HG03469 (cell line): ENCODE data around the gene IFT122.
"Not testable (repeated sequence)": the region's sequence is repeated elsewhere in the genome, so short reads cannot be mapped to it uniquely, and the experiment has no call there.

Experiments used
- ATAC-seq: cut with Tn5 transposase; IDR thresholded peaks from one replicate; pipeline ENCODE4 v1.9.1; 2021; ENCODE audit warnings: mild to moderate bottlenecking, moderate library complexity, moderate number of reproducible peaks; ENCODE audit not compliant: unreplicated experiment

The IFT122 gene

GRCh38 chr3:129473067-129473768, 33.2 kb downstream of the IFT122 start:
- ATAC-seq = no peak

DNA sequence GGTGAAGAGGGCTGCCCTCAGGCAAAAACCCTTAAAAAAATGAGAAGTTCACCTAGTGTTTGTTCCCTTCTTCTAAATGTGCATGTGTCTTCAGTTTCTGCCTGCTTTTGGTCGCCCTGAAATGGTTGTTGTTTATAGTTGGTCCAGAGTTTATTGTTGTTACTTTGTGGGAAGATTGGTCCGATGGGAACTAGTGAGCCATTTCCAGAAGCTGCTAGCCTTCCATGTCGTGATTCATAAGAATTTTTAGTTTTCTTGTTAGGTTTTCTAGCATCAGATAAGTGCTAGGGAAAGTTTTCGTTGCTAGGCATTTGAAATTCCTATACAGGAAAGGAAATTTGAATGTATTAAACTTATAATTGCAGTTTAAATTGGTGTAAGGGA, 33.7 kb downstream of the IFT122 start:
- no peak for ATAC-seq

GRCh38 chr3:129474984-129475804, 35.2 kb downstream of the IFT122 start:
- ATAC-seq = no peak

DNA sequence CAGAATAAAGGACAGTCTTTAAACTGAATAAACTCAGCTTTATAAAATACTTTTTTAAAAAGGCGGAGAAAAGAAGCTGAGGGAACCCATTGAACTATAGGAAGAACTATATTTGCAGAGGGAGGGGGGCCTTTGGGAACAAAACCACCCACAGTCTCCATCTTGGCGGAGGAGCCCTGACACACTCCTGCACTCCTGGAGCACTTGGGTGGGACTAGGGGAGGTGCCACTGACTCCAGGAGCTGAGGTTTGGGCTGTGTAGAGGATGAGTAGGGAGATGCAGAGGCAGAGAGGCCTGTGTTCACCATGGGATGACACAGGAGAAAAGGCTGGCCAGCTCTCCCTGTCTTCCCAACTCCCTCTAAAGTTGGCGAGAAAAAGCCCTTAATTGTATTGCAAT, 35.8 kb downstream of the IFT122 start:
- ATAC-seq = no peak

DNA sequence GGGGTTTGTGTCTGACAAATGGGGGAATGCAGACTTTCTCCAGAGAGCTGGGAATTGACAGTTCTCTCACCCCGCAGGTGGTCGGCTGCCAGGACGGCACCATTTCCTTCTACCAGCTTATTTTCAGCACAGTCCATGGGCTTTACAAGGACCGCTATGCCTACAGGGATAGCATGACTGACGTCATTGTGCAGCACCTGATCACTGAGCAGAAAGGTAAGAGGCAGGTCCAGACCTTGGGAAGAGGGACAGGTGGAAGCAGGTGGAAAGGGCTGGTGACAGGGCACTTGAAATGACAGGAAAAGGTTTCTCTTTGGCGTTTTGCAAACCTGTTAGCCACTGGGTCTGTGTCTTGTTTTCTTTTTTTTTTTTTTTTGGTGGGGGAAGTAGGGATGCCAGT, 36.6 kb downstream of the IFT122 start:
- ATAC-seq = no peak

GRCh38 chr3:129481225-129481765, 41.3 kb downstream of the IFT122 start:
- ATAC-seq = not testable (repeated sequence)

DNA sequence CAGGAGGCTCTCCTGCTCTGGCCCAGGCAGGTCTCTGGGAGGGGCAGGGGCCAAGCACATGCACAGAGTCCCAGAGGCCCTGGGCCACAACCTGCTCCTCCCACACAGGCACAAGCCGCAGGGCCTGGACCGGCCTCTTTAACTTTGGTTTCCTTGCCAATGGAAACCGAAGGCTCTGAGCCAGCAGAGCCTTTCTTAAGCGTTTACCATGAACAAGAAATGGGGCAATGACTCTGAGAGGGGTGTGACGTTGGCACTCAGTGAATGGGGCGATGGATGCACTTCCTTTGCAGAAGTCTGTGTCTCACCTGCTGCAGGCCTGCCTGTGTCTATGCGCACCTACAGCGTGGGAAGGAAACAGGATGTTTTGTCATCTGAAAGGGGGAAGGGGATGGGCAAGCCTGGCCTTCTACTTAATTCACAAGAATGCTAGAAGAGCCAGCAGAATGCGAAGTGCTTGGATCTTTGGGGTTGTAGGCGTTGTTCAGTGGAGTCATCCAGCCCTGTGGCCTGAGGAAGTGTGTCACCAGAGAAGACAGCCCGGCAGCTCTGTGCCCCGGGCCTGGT, 41.8 kb downstream of the IFT122 start:
- no peak for ATAC-seq

GRCh38 chr3:129482721-129483120, 42.7 kb downstream of the IFT122 start:
- no peak for ATAC-seq

DNA sequence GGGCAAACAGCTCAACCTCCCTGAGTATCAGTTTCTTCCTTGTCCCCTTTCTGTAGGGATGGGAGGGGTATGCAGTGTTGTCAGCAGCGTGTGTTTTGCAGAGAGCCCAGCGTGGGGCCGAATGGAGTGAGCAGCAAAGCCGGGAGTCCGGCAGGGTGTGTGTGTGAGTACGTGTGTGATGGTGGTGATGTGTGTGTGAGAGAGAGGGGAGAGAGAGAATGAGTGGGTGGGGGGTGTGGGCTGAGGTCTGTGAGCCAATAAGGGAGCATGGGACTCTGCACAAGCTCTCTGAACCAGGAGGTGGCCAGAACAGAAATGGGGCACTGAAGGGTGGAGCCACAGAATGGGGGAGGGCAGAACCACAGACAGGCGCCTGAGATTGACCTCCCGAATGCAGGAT, 43.8 kb downstream of the IFT122 start:
- ATAC-seq = no peak

DNA sequence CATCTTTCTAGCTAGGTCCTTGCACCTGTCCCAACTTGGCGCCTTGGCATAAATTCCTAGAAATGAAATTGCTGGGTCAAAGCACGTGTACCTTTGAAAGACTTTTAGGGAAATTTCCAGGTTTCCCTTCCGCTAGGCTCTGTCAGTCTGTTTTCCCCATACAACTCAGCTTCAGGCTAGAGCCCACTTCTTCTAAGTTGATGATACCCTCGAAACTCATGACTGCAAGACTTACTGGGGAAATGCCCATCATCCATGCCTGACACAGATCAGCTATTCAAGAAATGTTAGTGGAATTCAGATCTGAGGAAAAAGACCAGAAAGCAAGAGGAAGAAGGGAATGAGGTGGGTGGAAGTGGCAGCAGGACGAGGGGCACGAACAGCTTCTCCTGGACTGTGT, 45.1 kb downstream of the IFT122 start:
- ATAC-seq = not testable (repeated sequence)

DNA sequence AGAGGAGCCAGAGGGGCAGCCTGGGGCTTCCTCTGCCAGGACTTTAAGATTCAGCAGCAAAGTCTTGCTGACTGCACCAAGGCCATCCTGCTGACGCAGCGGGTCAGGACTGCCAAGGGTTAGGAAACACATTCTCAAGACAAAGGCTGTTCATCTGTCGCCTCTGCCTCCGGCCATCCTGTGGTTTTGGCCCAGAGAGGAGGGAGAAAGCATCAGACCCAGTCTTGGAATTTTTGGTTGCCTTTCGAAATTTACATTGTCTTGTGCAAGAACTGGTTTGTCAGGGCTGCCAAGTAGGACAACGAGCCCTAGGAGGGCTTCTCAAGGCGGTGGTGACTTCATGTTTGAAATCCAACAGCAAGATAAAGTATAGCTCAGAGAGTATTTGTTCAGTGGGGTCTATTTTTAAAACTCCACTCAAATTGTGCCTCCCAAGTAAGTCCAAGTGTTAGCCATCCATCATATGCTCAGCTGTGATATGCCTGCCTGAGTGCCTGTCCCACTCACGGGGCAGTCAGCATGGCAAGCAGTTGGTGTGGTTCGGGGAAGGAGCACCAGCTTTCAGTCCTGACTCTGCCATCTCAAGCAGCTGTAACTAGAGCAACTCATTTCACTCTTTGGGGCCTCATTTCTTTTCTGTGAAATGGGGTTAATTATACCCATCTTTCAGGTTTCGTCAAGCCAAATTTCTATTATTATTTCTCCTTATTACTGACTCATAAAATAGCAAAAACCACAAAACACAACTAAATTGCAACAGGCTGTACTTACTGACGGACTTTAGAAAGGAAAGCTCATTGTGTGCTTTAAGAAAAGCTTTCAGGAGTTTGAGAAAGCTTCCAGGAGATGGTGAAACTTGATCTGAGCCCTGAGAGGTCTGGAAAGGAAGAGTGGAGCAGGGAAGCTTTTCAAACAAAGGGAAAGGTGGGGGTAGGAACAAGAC, 46.0 kb downstream of the IFT122 start:
- no peak for ATAC-seq

GRCh38 chr3:129486664-129487035, 46.6 kb downstream of the IFT122 start:
- no peak for ATAC-seq

GRCh38 chr3:129487183-129487867, 47.3 kb downstream of the IFT122 start:
- no peak for ATAC-seq

- not testable (repeated sequence) for ATAC-seq
These were observed 47.9 kb downstream of the IFT122 start for GRCh38 chr3:129487868-129488335.

DNA sequence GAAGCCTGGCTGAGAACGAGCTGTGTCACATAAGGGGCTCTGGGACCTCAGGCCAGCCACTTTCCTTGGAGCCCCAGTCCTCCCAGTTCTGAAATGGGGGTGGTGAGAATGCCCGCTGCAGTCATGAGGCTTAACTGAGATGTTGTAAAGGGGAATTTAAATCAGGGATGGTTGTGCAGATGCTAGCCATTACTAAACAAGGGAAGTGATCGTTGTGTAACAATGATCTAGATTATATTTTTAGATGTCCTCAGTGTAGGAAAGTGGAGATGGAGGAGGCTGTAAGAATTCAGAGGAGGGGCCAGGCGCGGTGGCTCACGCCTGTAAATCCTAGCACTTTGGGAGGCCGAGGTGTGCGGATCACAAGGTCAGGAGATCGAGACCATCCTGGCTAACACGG, 49.2 kb downstream of the IFT122 start:
- not testable (repeated sequence) for ATAC-seq

DNA sequence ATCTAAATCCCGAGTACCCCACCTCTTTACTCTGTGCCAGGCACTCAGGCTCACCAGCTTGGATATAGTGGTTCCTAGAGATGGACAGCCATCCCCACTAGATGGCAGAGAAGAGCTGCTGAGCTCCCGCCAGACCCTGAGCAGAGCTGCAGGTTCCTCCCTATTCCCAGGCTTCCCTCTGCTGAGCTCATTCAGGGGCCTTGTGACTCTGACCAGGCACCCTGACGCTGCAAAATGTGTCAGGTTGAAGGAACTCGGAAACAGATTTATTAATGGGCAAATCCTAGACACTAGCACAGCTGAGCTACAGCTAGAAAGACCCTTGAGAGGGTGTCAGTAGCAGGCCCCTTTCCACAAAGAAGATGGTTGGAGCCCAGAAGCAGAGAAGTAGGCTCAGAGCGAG, 50.2 kb downstream of the IFT122 start:
- peak; percentile 56 for ATAC-seq

- not testable (repeated sequence) for ATAC-seq
These were observed 51.1 kb downstream of the IFT122 start for GRCh38 chr3:129491077-129491476.

DNA sequence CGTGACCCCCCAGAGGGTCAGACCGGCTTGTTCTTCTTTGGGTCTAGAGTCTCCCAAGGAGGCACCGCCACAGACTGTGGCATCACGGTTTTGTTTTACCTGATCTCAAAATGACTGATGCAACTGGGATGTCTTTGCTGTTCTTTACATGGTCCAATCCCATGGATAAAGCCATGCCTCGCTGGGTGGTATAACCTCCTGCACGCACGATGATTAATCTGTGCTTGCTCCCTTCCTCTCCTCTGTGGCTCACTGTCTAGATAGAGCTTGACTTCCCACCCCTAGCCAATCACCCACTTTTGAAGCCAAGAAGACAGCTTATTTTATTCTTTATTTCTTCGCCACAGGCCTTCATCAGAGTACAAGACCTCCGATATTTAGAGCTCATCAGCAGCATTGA, 51.8 kb downstream of the IFT122 start:
- no peak for ATAC-seq

GRCh38 chr3:129492691-129493090, 52.7 kb downstream of the IFT122 start:
- ATAC-seq = no peak

DNA sequence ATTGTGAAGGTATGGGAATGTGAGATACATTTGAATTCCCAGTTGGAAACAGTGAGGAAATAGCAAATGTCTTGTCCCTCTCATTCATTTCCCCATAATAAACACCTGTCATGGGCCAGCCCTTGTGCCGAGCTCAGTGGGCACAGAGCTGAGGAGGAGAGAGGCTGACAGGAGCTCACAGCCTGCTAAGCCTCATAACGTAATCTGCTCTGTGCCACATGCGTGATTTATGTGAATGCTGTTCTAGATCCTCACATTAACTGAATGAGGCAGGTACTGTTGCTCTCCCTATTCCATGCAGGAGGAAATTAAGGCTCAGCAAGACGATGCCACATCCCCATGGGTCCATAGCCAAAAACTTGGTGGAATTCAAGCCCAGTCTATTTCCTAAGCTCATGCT, 53.2 kb downstream of the IFT122 start:
- no peak for ATAC-seq
